ENCODE data around the gene CCDC13.

CCDC13 gene

DNA sequence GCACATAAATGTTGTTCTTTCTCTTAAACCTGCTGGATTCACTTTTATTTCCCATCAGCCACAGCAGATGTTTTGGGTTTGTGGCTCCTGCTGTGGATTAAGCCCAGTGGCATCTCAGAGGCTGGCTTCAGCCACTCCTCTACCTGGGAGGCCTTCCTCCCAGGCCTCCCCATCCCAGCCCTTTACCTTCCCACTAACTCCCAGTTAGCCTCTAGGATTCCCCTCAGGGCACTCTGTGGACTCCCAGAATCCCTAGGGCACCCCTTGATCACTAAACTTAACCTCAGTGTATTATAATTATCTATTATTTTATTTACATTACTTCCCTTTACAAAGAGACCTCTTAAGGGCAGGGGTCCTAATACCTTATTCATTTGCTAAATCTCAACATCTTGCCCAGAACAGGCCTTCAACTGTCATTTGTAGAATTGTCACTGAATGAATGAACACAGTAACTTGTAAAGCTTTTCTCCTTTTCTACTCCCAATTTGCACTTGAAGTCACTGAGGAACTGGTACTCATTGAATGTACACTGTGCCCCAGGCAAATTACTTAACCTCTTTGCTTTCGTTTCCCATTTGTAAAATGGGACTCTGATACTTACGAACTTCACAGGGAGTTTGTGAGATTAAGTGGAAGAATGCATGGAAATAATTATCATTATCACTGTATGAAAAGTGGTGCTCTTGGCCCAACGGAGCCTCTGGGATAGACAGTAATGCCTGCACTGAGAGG is 8.3 kb downstream of the CCDC13 start:
- no peak for DNase-seq (ENCODE audit: low spot score)
- in situ Hi-C loops (cut with MboI; ENCODE audit: low sequenced_read_pairs, unreplicated experiment) = no loop called here
- TF ChIP-seq, protein P1, sequence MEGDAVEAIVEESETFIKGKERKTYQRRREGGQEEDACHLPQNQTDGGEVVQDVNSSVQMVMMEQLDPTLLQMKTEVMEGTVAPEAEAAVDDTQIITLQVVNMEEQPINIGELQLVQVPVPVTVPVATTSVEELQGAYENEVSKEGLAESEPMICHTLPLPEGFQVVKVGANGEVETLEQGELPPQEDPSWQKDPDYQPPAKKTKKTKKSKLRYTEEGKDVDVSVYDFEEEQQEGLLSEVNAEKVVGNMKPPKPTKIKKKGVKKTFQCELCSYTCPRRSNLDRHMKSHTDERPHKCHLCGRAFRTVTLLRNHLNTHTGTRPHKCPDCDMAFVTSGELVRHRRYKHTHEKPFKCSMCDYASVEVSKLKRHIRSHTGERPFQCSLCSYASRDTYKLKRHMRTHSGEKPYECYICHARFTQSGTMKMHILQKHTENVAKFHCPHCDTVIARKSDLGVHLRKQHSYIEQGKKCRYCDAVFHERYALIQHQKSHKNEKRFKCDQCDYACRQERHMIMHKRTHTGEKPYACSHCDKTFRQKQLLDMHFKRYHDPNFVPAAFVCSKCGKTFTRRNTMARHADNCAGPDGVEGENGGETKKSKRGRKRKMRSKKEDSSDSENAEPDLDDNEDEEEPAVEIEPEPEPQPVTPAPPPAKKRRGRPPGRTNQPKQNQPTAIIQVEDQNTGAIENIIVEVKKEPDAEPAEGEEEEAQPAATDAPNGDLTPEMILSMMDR (IDR thresholded peaks at IDR 0.05; ENCODE audit: borderline replicate concordance, control extremely low read depth, extremely low read depth, insufficient read depth, missing control alignments) = no peak

- TF ChIP-seq, protein P1 (IDR thresholded peaks at IDR 0.05; ENCODE audit: borderline replicate concordance, control extremely low read depth, extremely low read depth, insufficient read depth, missing control alignments) = no peak
- DNase-seq (ENCODE audit: low spot score) = no peak
- in situ Hi-C loops (cut with MboI; ENCODE audit: low sequenced_read_pairs, unreplicated experiment) = no loop called here
These were observed 8.9 kb downstream of the CCDC13 start for GRCh38 chr3:42764115-42764514.

DNA sequence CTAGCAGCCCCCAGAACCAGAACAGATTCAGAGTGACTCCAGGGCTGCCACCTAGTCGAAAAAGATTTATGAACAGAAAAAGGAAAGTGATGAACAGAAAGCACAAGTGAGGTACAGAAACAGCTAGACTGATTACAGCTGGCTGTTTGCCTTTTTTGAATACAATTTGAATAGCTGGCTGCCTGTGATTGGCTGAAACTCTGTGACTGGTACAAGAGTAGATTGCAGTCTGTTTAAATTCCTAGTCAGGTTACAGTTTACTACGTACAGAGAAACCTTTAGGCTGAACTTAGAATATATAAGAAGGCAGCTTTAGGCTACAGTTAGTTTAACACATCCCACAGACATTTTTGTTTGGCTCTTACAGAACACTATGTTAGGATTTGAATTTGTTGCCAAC is 10.0 kb downstream of the CCDC13 start:
- in situ Hi-C loops (cut with MboI; ENCODE audit: low sequenced_read_pairs, unreplicated experiment) = no loop called here
- no peak for DNase-seq (ENCODE audit: low spot score)
- TF ChIP-seq, protein P1 (IDR thresholded peaks at IDR 0.05; ENCODE audit: borderline replicate concordance, control extremely low read depth, extremely low read depth, insufficient read depth, missing control alignments) = no peak

DNA sequence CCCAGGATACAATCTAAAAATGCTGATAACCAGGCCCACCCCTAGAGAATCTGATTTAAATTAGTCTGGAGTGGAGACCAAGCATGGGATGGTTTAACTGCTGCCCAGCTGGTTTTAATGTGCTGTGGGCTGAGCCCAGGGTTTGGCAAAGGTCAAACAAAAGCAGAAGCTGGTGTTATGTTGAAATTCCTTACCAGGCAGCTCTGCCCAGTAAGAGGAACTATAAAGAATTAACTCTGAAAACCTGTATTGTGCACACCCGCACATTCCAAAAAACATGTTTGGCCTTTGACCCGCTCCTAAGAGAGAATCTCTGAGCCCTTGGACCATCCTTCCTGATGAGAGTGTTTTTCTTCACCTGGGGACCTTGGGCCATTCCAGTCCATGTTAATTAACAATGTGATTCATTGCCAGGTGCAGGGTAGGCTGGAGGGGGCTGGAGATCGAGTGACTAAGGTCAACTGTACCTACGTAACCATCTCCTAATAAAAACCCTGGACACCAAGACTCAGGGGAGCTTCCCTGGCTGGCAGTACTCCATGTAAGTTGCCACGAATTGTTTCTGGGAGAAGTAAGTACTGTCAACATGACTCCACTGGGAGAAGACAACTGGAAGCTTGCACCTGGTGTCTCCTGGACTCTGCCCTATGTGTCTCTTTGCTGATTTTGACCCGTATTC is 10.9 kb downstream of the CCDC13 start:
- in situ Hi-C loops (cut with MboI; ENCODE audit: low sequenced_read_pairs, unreplicated experiment) = no loop called here
- DNase-seq (ENCODE audit: low spot score) = no peak
- TF ChIP-seq, protein P1 (IDR thresholded peaks at IDR 0.05; ENCODE audit: borderline replicate concordance, control extremely low read depth, extremely low read depth, insufficient read depth, missing control alignments) = no peak

- in situ Hi-C loops (cut with MboI; ENCODE audit: low sequenced_read_pairs, unreplicated experiment) = no loop called here
- TF ChIP-seq, protein P1 (IDR thresholded peaks at IDR 0.05; ENCODE audit: borderline replicate concordance, control extremely low read depth, extremely low read depth, insufficient read depth, missing control alignments) = no peak
- DNase-seq (ENCODE audit: low spot score) = no peak
These were observed 14.9 kb downstream of the CCDC13 start for GRCh38 chr3:42758126-42758525.

GRCh38 chr3:42756681-42757213 is 16.3 kb downstream of the CCDC13 start:
- TF ChIP-seq, protein P1 (IDR thresholded peaks at IDR 0.05; ENCODE audit: borderline replicate concordance, control extremely low read depth, extremely low read depth, insufficient read depth, missing control alignments) = no peak
- in situ Hi-C loops (cut with MboI; ENCODE audit: low sequenced_read_pairs, unreplicated experiment) = no loop called here
- no peak for DNase-seq (ENCODE audit: low spot score)
